EH (cell line): ENCODE results near the gene SLAMF6.
"Not testable (repeated sequence)": the region's sequence is repeated elsewhere in the genome, so short reads cannot be mapped to it uniquely, and the experiment has no call there.

ENCODE experiments used
- DNase-seq: peaks from one replicate; pipeline ENCODE4 v3.0.0-alpha.2; 2015; ENCODE audit warnings: low read depth

SLAMF6 gene

DNA sequence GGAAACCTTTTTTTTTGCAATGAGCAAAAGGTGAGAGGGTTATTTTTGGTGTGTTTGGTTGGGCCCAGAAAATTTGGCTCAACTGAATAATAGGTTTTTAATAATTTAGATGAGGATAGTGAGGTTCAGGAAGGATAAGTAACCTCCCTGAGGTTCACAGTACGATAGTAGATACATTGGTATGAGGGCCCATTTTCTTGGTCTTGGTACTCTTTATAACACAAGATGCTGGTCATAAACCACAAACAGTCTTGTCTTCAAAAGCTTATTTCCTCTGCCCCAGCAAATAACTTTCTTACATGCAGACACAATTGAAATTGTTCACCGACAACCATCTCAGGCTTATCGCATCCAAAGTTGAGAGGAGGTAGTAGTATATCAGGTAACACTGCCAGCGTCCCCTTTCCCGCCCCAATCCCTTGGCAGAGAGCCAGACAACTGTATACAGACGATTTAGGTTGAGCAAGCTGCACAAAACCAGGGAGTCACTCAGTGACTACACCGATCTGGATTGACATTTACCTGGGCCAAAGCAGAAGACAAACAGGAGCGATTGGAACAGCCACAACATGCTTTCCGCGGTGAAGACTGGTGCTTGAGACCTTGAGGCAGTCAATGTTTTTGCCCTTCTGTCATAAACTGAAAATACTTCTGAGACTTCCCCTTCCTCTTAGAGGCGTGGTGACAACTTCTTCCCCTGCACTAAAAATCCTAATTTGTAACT, at the start of gene SLAMF6:
TSS of gene SLAMF6 (minus strand) at position 634 of the 724 bp plus-strand sequence. CDS start at position 571, 63 bp downstream.
- no peak for DNase-seq

DNA sequence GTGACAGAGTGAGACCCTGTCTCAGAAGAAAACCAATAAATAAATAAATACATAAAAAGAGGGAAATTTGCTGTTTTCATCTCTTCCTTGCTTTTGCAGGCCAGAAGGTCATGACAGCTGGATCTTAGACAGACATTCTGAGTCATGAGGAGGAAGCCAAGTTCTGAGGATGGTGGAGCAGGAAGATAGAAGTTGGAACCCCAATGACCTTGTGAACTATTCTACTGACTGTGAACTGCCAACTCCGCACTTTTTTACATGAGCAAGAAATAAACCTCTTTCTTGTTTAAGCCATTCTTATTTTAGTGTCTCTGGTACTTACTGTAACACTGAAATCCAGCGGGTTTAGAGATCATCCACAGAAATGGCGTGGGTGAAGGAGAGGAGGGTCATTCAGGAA, 47.8 kb upstream of the SLAMF6 start:
- no peak for DNase-seq

DNA sequence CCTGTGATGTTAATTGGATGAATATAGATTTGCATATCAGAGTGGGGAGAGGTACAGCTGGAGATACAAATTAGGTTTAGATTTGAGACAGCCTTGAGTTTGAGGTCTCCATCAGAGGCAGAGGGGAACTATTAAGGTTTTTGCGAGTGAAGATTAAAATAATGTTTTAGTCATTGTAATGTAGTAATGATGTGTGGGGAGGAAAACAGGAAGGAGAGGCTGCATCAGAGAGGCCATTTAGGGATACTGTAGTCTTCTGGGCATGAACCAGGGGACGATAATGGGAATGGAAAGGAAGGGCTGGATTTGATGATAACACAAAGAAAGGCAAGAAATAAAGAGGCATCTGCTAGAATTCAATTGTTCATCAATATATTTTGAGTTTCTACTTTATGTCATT, 46.8 kb upstream of the SLAMF6 start:
- DNase-seq = no peak

DNA sequence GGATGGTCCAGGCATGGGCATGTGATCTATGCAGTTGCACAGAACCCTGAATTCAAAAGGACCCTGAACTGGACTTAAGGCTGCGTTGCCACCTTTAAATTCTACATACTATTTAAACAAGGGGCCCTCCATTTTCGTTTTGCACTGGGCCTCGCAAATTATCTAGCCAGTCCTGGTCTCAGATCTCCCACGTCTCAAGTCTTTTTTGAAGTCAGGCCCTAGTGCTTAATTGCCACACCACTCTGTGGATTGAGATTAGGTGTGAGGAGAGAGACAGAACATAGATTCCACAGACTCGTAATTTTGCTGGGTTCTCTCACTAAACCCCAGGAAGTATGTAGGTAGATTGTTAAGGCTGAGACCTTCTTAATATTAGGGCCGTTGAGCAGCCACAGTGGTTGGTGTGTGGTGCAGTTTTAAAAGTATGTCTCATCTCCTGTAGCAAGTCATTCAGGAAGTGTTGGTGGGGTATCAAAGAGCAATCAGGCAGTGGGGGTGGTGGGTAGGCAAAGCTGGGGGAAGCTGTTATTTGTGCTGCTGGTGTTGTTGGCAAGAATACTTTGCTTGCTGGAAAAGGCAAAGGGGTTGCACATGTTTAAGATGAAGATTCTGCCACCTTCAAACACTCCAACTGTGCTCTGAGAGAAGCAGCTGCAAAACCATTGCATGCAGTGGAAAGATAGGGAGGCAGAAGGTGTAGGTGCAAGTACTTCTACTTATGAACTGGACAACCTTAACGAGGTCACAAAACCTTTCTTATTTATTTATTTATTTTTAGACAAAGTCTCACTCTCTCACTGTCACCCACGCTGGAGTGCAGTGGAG, 45.0 kb upstream of the SLAMF6 start:
- no peak for DNase-seq

DNA sequence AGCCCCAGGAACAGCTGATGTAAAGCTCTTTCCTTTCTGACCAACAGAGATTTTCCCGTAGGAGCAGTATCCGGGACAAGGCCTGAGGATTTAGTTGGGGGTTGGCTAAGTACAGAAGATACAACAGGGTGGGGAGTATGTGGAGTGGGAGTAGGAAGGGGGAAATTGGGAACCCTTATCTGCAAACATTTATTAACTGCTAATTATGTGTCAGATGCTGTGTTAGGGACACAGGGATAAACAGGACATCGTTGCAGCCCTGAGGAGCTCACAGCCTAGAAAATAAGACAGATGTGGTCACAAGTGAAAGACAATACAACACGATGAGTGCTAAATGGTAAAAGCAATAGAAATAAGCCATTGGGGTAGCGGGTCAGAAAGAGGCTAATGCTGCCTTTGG, 44.3 kb upstream of the SLAMF6 start:
- no peak for DNase-seq

DNA sequence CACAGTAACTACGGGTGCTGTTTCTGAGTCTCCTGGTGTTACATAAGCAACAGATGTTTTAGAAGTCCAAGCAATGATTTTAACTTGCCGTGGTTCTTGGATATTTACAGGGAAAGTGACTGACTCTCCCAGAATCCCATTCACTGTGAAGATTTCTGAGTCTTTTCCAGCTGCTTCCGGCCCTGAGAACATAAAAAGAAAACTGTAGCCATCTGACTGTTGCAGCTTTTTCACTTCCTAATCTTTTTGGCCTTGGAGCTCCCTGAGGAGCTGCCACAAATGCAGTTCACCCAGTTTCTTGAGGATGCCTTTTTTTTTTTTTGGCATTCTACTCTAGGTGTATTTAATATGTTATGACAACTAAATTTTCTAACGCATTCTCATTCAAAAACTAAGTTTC, 42.5 kb upstream of the SLAMF6 start:
- DNase-seq = no peak

DNA sequence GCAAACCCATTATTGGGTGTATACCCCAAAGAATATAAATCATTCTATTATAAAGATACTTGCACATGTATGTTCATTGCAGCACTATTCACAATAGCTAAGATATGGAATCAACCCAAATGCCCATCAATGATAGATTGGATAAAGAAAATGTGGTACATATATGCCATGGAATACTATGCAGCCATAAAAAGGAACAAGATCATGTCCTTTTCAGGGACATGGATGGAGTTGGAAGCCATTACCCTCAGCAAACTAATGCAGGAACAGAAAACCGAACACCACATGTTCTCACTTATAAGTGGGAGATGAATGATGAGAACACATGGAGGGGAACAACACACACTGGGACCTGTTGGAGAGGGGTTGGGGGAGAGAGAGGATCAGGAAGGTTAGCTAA, 40.2 kb upstream of the SLAMF6 start:
- DNase-seq = not testable (repeated sequence)

DNA sequence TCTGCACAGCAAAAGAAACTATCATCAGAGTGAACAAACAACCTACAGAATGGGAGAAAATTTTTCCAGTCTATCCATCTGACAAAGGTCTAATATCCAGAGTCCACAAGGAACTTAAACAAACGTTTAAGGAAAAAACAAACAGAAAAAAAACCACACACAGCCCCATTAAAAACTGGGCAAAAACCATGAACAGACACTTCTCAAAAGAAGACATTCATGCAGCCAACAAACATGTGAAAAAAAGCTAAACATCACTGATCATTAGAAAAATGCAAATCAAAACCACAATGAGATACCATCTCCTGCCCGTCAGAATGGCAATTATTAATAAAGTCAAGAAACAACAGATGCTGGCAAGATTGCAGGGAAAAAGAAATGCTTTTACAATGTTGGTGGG, 39.7 kb upstream of the SLAMF6 start:
- DNase-seq = not testable (repeated sequence)

DNA sequence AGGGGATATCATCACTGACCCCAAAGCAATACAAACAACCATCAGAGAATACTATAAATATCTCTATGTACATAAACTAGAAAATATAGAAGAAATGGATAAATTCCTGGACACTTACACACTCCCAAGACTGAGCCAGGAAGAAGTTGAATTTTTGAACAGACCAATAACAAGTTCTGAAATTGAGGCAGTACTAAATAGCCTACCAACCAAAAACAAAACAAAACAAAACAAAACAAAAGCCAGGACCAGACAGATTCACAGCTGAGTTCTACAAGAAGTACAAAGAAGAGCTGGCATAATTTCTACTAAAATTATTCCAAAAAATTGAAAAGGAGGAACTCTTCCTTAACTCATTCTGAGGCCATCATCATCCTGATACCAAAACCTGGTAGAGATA, 37.8 kb upstream of the SLAMF6 start:
- DNase-seq = no peak

DNA sequence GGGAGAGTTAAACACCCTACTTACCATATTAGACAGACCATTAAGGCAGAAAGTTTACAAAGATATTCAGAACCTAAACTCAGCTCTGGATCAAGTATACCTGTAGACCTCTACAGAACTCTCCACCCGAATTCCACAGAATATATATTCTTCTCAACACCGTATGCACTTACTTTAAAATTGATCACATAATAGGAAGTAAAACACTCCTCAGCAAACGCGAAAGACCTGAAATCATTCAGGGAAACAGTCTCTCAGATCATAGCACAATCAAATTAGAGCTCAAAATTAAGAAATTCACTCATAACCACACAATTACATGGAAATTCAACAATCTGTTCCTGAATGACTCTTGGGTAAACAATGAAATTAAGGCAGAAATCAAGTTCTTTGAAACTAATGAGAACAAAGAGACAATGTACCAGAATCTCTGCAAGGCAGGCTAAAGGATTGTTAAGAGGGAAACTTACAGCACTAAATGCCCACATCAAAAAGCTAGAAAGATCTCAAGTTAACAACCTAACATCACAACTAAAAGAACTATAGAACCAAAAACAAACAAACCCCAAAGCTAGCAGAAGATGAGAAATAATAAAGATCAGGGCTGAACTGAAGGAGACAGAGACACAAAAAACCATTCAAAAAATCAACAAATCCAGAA, 37.1 kb upstream of the SLAMF6 start:
- no peak for DNase-seq

DNA sequence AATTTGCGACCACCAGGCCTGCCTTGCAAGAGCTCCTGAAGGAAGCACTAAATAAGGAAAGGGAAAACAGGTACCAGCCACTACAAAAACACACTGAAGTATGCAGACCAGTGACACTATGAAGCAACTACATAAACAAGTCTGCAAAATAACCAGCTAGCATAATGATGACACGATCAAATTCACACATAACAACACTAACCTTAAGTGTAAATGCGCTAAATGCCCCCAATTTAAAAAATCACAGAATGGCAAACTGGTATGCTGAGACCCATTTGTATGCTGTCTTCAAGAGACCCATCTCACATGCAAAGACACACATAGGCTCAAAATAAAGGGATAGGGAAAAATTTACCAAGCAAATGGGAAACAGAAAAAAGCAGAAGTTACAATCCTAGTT, 36.4 kb upstream of the SLAMF6 start:
- not testable (repeated sequence) for DNase-seq

DNA sequence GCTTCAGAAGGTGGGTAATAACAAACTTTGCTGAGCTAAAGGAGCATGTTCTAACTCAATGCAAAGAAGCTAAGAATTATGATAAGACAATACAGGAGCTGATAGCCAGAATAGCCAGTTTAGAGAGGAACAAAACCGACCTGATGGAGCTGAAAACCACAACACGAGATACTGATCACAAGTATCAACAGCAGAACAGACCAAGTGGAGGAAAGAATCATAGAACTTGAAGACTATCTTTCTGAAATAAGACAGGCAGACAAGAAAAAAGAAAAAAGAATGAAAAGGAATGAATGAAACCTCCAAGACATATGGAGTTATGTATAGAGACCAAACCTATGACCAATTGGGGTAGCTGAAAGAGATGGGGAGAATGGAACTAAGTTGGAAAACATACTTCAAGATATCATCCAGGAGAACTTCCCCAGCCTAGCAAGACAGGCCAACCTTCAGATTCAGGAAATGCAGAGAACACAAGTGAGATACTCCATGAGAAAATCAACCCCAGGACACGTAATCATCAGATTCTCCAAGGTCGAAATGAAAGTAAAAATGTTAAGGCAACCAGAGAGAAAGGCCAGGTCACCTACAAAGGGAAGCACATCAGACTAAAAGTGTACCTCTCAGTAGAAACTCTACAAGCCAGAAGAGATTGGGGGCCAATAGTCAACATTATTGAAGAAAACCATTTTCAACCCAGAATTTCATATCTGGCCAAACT, 35.8 kb upstream of the SLAMF6 start:
- no peak for DNase-seq

DNA sequence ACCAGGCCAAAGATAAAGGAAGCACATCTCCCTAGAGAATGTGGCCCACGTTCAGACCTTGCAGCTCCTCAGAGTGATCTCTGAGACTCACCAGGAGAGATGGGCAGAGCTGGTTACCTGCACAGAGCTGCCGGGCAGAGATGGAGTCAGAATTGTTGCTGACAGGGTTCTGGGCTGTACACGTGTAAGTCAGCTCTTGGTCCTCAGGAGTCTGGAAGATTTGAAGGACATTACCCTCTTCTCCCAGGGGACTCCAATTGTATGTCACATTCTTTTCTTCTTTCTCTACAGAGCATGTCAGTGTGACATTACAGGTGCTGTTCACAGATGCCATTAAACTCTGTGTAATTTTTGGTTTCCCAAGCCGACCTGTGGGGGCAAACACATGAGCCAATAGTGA, 30.7 kb upstream of the SLAMF6 start:
- no peak for DNase-seq

DNA sequence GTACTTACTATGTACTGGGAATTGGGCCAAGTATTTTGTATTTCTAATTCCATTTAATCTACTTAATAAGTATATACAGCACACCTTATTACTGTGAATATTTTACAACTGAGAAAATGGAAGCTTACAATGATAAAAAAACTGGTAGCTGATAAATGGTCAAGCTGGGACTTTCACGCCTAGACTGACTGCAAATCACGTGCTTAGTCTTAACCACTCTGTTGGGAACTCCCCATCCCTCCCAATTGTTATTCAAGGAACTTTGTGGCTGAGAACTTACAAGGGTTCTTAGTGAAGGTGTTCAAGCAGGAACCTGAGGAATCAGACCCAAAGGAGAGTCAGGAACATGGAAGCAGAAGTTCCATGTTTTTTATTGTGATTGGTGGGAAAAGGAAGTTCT, 29.4 kb upstream of the SLAMF6 start:
- DNase-seq = no peak

DNA sequence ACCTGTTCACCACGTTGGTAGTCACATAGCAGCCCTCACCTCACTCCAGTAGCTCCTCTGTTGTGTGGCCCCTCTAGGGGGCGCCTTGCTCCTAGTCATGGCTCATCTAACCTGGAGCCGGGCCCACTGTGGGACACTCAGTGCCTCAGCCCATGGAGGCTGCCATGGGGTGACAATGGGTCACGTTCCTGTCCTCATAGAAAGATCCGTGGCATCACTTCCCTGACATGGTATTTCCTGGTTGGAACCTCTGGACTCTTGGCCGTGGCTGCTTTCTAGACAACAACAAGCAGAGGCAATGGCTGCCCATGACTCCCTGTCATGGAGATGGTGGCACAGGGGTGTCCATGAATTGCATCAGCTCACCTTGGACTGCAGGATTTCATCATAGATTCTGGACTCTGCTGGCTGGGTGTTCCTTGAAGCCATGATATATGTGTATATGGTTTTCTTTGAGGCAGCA, 27.5 kb upstream of the SLAMF6 start:
- DNase-seq = no peak

DNA sequence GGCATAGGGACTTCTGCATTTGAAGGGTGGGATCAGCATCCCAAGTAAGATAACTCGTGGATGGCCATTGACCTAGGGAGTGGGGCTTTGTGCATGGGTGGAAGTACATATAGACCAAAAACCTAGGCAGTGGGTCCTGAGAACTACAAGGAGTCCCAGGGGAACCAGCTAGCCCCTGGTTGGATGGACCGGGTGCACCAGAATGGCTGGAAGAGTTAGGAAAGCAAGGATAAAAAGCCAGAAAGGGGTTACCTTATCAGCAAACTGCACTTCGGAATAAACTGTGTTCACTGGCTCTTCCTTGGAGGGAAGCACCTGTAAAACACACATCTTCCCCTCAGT, 26.6 kb upstream of the SLAMF6 start:
- no peak for DNase-seq

DNA sequence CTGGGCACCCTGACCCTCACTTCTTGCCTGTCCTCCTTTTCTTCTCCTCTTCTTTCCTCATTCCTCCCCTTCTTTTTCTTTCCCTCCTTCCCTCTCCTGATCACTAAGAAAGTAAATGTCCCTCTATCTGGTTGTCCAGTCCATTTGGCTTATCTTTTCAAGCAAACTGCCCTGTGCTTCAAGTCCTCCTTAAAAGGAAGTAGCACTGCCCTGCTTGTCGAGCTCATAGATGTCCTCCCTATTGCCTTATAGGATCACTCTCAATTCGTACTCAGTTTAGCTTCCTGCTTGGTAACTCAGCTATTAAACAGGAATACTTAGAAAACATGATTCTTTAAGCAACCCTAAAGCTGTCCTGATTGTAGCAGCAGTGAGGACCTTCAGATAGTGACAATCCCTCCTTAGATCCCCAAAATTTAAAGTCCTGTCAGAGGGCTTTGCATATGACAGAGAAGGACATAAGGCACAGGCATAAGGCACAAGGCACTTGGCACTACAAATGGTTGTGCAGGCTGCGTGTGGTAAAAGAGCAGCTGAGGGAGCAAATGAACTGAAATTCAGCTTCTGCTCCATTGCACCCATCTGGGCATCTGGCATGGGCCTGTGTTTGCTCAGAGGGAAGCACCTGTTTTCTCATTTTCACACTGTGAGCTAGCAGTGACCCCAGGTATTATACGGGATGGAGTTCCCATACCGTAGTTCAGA, 26.1 kb upstream of the SLAMF6 start:
- DNase-seq = no peak

DNA sequence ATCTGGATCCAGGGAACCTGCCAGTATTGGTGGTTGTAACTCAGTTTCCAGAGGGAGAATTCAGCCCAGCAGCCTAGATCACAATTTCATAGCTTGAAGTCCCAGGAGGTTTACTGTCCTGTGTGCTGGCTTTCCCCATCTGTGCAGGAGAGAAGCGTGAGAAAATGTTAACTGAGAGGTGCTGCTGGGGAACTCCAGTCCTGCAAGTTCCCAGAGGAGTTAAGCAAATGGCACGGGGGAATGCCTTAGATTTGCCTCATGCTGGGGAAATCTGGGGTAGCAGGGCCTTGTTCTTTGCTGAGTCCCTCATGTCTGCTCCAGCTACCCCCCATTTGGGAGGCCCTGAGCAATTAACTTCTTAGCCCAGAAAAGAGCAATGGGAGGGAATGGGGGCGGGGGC, 25.1 kb upstream of the SLAMF6 start:
- no peak for DNase-seq

DNA sequence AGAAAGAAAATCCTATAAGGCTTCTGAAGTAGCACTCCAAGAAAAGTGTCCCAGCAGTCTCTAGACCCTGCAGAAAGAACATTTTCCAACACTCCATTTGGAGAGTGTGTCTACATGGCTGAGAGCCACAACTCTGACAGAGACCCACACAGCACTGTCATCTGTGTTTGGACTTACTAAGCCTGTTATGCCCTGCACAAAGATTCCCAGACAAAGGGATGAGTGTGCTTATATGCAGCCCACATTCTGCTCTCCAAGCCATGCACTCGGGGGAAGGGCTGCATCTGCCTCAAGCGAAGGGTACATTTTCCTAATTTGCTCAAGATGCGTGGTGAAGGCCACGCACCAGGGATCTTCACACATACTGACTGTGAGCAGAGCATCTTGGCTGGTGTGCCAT, 24.4 kb upstream of the SLAMF6 start:
- DNase-seq = no peak

DNA sequence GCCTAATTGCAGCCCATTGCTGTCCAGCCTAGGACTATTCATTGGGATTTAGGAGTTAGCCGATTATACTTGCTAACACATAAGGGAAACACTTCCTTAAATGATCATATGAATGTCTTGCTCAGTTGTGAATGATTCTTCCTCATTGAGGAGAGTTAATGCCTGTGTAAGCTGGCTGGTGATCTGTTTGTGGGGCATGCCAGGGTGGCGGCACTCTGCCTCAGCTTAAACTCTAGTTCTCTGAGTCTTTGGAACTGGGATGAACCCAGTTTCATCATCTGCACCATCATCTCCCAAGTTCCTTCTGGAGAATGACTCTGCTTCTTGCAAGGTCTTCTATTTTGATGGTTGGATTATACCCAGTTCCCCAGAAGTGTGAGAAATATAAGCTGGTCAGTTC, 23.9 kb upstream of the SLAMF6 start:
- no peak for DNase-seq

DNA sequence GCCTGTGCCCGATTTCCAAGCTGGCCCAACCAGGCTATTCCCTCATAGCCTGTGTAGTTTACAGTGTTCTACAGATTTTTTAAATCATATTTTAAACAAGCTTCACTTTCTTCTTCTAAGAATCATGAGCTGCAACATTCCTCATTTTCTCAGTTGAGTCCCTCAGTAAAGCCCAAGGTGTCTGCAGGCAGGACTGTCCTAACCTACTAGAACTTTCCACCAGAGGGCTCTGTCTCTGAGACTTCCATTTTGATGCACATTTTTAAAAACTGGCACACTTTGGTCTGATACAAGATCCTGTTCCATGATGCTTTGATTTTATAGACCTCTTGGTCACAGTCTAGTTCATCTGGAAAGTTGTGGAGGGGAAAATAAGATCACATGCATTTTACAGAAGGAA, 21.6 kb upstream of the SLAMF6 start:
- DNase-seq = peak; percentile 23
